ENCODE results near the gene CD93.

Gene CD93

GRCh38 chr20:23119456-23120216, 33.5 kb upstream of the CD93 start:
- no peak for DNase-seq

DNA sequence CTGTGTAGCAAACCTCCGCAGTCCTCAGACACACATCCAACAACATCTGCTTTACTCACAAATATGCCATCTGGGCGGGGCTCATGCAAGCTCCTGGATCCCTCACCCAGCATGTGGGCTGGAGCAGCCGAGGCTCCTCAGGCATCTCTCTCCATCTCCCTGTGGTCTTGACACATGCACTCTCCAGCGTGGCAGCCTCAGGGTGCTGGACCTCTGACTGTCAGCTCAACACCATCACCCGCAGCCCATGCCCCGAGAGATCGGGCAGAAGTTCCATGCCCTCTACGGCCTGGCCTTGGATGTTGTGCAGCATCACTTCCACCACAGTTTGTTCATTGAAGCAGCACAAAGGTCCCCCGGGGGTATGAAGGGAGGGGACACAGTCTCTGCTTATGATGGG, 32.6 kb upstream of the CD93 start:
- no peak for DNase-seq

DNA sequence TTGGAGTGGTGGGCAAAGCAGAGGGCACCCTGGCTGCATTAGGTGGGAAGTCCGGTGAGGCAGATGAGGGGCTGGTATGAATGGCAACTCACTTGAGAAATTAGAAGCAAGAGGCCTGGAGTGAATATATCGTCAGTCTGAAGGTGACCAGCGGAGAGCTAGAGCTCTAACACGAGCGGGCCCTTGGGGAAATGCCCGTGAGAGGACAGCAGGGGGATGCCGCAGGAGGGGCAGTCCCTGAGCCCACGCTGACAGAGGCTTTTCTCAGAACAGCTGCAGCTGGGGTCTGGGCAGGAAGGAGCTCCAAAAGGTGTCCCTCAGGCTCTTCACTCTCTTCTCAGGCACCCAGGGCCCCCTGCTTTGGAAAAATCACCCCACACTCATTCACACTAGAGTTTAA, 32.0 kb upstream of the CD93 start:
- no peak for DNase-seq

- no peak for DNase-seq
Measured at GRCh38 chr20:23117738-23118137, 31.6 kb upstream of the CD93 start.

- no peak for DNase-seq
Measured at GRCh38 chr20:23116311-23117089, 30.4 kb upstream of the CD93 start.

DNA sequence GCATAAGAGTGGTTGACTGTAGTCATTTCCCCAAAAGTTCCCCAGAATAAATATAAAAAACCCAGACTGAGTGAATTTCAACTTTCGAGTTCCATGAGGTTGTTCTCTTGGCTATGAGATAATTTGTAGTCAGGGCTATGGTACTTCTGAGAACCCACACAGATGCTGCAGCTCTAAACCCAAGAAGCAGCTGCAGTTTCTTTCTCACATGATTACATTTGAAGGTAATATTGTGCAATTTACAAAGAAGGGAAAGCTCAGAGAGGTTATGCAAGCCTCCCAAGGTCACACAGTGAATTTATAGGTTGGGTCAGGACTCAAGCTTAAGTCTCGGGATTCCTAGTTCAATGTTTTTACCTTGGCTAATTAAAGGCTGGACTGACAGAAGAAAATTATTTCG, 29.7 kb upstream of the CD93 start:
- DNase-seq: no peak

DNA sequence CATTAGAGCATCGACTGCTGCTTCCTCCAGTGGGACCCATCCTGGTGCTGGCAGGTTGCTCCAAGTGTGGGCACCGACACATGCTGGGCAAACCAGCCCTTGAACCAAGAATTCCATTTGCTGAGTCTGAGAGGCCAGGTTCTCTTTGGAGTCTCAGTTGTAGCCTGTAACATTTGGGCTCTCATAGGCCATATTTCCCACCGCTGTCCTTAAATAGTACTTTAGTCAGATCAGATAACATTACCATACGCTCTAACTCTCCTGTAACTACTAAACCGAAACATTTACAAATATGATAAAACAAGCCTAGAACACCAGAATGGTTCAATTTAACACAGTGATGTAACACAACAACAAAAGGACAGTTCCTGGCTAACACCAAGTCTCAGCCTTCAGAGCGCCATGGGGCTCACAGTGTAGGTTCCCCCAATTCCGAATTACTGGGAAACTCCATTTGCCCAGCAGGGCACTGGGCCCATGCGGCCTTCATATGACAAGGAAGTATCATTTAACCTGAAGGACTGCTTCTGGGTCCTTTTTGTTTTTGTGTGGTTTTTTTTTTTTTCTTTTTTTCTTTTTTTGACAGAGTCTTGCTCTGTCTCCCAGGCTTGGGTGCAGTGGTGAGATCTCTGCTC, 28.4 kb upstream of the CD93 start:
- no peak for DNase-seq

DNA sequence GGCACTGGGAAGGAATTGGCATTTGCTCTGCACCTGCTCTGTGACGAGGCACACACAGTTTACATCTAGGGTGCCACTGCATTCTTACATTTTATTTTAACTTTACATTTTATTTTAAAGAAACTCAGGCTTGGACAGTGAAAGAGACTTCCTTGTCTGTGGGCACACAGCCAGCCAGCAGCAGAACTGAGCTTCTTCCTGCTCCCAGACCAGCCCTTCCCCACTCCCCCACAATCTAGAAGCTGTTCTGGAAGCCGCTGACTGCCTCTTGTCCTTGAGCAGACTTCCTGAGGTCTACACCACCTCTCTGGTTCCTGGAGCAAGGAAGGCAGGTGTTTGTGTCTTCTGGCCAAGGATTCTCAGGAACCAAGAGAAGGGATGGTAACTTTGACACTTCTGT, 27.9 kb upstream of the CD93 start:
- DNase-seq: no peak

DNA sequence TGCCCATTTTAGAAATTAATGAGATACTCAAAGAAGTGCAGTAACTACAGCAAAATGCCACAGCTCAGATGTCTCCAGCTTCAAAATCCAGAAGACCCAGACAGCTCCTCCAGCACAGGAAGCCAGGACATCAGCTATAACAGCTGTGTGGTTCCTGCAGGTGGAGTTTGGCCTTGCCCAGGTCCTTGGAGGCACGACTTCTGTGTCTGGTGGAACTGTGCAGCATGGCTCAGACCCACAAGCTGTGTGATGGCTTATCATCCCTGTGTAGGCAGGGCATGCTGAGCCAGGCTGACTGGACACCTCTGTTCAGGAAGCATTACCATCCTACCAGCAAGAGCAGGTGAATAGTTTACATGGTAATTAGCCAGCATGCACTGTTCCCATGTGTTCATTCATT, 26.5 kb upstream of the CD93 start:
- DNase-seq: no peak

GRCh38 chr20:23111944-23112342, 25.8 kb upstream of the CD93 start:
- DNase-seq: no peak

- no peak for DNase-seq
Measured at GRCh38 chr20:23111307-23111943, 25.3 kb upstream of the CD93 start.

GRCh38 chr20:23108871-23109270, 22.7 kb upstream of the CD93 start:
- no peak for DNase-seq

GRCh38 chr20:23107466-23107865, 21.3 kb upstream of the CD93 start:
- DNase-seq: no peak

- DNase-seq: no peak
Measured at GRCh38 chr20:23106271-23106851, 20.2 kb upstream of the CD93 start.

GRCh38 chr20:23105193-23105592, 19.1 kb upstream of the CD93 start:
- DNase-seq: no peak

GRCh38 chr20:23103284-23104018, 17.3 kb upstream of the CD93 start:
- DNase-seq: no peak

DNA sequence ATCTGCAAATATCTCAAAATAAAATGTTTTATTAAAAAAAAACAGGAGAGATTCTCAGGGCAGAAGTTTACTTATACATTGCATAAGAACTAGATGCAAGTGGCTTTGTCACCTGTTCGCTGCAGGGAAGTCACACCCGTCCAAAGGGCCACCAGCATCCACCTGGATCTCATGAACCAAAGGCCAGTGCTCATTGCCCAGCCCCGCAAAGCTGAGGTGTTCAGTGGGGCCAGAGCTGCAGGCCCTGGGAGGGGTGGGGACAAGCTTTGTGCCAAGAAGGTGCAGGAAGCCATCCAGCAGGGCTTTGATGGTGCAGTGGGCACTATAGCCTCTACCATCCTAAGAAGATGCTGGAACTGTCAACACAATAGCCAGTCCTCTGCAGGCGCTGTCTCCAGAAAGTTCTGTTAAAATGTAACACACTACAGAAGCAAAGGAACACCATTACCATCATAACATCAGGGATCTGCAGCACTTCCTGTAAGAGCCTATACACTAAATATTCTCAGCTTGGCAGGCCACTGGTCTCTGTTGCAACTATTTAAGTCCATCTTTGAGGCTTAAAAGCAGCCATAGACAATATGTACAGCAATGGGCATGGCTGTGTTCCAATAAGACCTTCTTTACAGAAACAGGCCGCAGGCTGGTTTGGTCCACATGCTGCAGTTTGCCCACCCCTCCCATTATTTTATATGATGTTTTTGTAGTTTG, 15.7 kb upstream of the CD93 start:
- DNase-seq: no peak

GRCh38 chr20:23100720-23101107, 14.6 kb upstream of the CD93 start:
- DNase-seq: no peak

GRCh38 chr20:23099791-23100719, 13.9 kb upstream of the CD93 start:
- no peak for DNase-seq

All from 8988T (cell line).